ENCODE data around the gene SLC44A3.

SLC44A3 gene

GRCh38 chr1:94873520-94874351, 53.6 kb downstream of the SLC44A3 start:
- no peak for DNase-seq (ENCODE audit: low spot score)

- no peak for DNase-seq (ENCODE audit: low spot score)
These were observed 54.3 kb downstream of the SLC44A3 start for GRCh38 chr1:94874423-94874822.

- DNase-seq (ENCODE audit: low spot score): no peak
These were observed 55.6 kb downstream of the SLC44A3 start for GRCh38 chr1:94875794-94876193.

GRCh38 chr1:94876362-94876761, 56.2 kb downstream of the SLC44A3 start:
- no peak for DNase-seq (ENCODE audit: low spot score)

GRCh38 chr1:94878329-94878728, 58.2 kb downstream of the SLC44A3 start:
- no peak for DNase-seq (ENCODE audit: low spot score)

- peak; percentile 51 for DNase-seq (ENCODE audit: low spot score)
These were observed 63.5 kb downstream of the SLC44A3 start for GRCh38 chr1:94883691-94884090.

GRCh38 chr1:94884106-94884505, 63.9 kb downstream of the SLC44A3 start:
- DNase-seq (ENCODE audit: low spot score): peak; percentile 75

- DNase-seq (ENCODE audit: low spot score): no peak
These were observed 64.3 kb downstream of the SLC44A3 start for GRCh38 chr1:94884507-94884906.

GRCh38 chr1:94886361-94886760, 66.2 kb downstream of the SLC44A3 start:
- no peak for DNase-seq (ENCODE audit: low spot score)

- no peak for DNase-seq (ENCODE audit: low spot score)
These were observed 66.9 kb downstream of the SLC44A3 start for GRCh38 chr1:94887106-94887505.

- no peak for DNase-seq (ENCODE audit: low spot score)
These were observed 67.5 kb downstream of the SLC44A3 start for GRCh38 chr1:94887603-94888171.

- DNase-seq (ENCODE audit: low spot score): no peak
These were observed 68.0 kb downstream of the SLC44A3 start for GRCh38 chr1:94888201-94888600.

GRCh38 chr1:94892604-94893254, 72.6 kb downstream of the SLC44A3 start:
- DNase-seq (ENCODE audit: low spot score): no peak

- DNase-seq (ENCODE audit: low spot score): no peak
These were observed 74.5 kb downstream of the SLC44A3 start for GRCh38 chr1:94894630-94895029.

GRCh38 chr1:94895518-94895917, 75.4 kb downstream of the SLC44A3 start:
- no peak for DNase-seq (ENCODE audit: low spot score)

- peak; percentile 40 for DNase-seq (ENCODE audit: low spot score)
These were observed 78.6 kb downstream of the SLC44A3 start for GRCh38 chr1:94898491-94899385.

- no peak for DNase-seq (ENCODE audit: low spot score)
These were observed 79.6 kb downstream of the SLC44A3 start for GRCh38 chr1:94899756-94900155.

GRCh38 chr1:94901841-94902240, 81.7 kb downstream of the SLC44A3 start:
- DNase-seq (ENCODE audit: low spot score): no peak

- peak; percentile 69 for DNase-seq (ENCODE audit: low spot score)
These were observed 83.3 kb downstream of the SLC44A3 start for GRCh38 chr1:94903280-94904009.

GRCh38 chr1:94905207-94905606, 85.0 kb downstream of the SLC44A3 start:
- DNase-seq (ENCODE audit: low spot score): no peak

- no peak for DNase-seq (ENCODE audit: low spot score)
These were observed 86.2 kb downstream of the SLC44A3 start for GRCh38 chr1:94906382-94906781.

Measured in kidney tubule cell (primary cell).